ENCODE data around the gene CCSER1.

CCSER1 gene

DNA sequence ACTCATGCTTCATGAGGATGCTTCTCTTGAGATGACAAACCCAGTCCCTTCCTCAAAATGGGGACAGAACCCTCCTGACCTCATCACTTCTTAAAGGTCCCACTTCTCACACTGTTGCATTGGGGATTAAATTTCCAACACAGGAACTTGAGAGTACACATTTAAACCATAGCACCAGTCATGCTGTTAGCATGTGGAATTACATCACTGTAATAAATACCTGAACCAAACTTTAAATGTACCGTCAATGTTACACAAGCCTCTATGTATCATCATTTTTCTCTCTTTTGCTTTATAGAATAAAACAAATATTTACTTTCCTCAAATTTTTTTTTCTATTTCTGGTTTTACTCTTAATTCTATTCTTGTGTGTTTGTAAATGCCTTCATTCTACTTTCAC, 448.2 kb downstream of the CCSER1 start:
- no peak overlapping the region for H3K4me3 ChIP-seq (ENCODE audit: control insufficient read depth, low read depth, low read length)
- TF ChIP-seq, protein P1, sequence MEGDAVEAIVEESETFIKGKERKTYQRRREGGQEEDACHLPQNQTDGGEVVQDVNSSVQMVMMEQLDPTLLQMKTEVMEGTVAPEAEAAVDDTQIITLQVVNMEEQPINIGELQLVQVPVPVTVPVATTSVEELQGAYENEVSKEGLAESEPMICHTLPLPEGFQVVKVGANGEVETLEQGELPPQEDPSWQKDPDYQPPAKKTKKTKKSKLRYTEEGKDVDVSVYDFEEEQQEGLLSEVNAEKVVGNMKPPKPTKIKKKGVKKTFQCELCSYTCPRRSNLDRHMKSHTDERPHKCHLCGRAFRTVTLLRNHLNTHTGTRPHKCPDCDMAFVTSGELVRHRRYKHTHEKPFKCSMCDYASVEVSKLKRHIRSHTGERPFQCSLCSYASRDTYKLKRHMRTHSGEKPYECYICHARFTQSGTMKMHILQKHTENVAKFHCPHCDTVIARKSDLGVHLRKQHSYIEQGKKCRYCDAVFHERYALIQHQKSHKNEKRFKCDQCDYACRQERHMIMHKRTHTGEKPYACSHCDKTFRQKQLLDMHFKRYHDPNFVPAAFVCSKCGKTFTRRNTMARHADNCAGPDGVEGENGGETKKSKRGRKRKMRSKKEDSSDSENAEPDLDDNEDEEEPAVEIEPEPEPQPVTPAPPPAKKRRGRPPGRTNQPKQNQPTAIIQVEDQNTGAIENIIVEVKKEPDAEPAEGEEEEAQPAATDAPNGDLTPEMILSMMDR (IDR thresholded peaks at IDR 0.05; ENCODE audit: control insufficient read depth, insufficient read depth, low read depth, low read length, missing control alignments): no peak
- DNase-seq (ENCODE audit: low read depth): no peak

DNA sequence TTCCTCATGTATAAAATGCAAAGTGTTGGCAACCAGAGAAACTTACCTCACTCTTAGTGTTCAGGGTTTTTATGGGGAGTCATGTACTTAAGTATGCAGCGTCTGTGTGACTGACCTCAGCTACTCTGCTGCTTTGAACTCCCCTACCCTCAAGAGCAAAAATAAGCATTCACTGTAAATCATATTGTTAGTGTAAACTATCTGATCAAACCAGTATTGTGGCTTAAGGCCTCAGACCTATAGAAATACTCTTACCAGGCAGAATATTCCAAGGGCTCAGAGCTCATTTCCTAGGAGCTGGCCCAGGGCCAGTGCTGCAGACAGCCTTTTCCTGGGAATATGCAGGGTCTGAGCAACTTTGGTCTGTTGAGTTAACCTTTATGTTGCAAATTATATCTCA, 453.1 kb downstream of the CCSER1 start:
- TF ChIP-seq, protein P1 (IDR thresholded peaks at IDR 0.05; ENCODE audit: control insufficient read depth, insufficient read depth, low read depth, low read length, missing control alignments): no peak
- H3K4me3 ChIP-seq (ENCODE audit: control insufficient read depth, low read depth, low read length): no peak overlapping the region
- no peak for DNase-seq (ENCODE audit: low read depth)

DNA sequence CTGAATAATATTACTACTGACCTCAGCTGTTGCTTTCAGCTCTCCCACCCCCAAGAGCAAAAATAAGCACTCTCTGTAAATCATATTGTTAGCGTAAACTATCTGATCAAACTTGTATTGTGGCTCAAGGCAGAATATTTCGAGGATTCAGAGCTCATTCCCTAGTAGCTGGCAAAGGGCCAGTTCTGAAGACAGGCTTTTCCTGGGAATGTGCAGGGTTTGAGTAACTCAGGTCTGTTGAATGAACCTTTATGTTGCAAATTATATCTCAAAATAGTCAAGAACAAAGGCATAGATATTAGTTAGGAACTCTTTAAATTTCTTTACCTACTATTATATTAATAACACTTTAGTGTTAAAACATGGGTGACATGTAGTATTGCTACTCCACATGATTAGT, 454.9 kb downstream of the CCSER1 start:
- TF ChIP-seq, protein P1 (IDR thresholded peaks at IDR 0.05; ENCODE audit: control insufficient read depth, insufficient read depth, low read depth, low read length, missing control alignments): no peak
- no peak for DNase-seq (ENCODE audit: low read depth)
- no peak overlapping the region for H3K4me3 ChIP-seq (ENCODE audit: control insufficient read depth, low read depth, low read length)

DNA sequence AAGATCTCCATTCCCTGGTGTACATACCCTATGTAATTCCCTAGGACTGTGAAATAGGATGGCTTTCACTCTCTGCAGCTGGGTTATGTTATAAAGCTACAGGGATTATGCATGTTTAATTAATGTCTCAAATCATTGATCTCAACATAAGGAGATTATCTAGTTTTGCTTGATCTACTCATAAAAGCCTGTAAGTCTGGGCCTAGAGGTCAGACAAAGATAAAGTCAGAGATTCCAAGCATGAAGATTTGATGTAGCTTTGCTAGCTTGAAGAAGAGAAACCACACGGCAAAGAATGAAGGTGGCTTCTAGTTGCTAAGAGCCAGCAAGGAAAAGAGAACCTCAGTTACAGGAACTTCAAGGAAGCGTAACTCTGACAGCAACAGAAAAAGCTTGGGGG, 456.9 kb downstream of the CCSER1 start:
- DNase-seq (ENCODE audit: low read depth): no peak
- TF ChIP-seq, protein P1 (IDR thresholded peaks at IDR 0.05; ENCODE audit: control insufficient read depth, insufficient read depth, low read depth, low read length, missing control alignments): no peak

DNA sequence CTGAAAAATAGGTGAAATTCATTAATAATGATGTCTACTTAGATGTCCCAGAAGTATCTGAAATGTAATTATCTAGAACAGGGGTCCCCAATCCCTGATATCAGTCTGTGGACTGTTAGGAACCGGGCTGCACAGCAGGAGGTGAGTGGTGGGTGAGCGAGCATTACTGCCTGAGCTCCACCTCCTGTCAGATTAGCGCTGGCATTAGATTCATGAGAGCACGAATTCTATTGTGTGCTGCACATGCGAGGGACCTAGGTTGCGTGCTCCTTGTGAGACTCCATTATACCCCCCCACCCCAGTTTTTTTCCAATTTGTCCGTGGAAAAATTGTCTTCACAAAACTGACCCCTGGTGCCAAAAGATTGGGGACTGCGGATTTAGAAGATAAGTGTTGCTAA, 458.8 kb downstream of the CCSER1 start:
- no peak overlapping the region for H3K4me3 ChIP-seq (ENCODE audit: control insufficient read depth, low read depth, low read length)
- no peak for DNase-seq (ENCODE audit: low read depth)
- TF ChIP-seq, protein P1 (IDR thresholded peaks at IDR 0.05; ENCODE audit: control insufficient read depth, insufficient read depth, low read depth, low read length, missing control alignments): no peak

More for the DNA sequence above, 456.9 kb downstream of the CCSER1 start:
- H3K4me3 ChIP-seq (ENCODE audit: control insufficient read depth, low read depth, low read length): no peak overlapping the region

DNA sequence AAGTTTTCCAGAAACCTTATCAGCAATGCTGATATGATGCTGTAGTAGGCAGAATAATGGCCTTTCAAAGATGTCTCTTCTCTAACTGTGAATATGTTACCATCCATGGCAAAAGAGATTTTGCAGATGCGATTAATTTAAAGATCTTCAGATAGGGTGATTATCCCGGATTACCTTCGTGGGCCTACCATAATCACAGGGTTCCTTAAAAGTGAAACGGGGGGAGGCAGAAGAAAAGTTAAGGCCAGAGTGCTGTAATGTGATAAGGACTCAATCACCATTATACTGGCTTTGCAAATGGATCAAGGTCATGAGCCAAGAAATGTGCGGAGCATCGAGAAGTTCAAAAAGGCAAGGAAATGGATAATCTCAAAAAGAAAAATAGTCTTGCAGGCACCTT, 459.6 kb downstream of the CCSER1 start:
- no peak overlapping the region for H3K4me3 ChIP-seq (ENCODE audit: control insufficient read depth, low read depth, low read length)
- DNase-seq (ENCODE audit: low read depth): no peak
- TF ChIP-seq, protein P1 (IDR thresholded peaks at IDR 0.05; ENCODE audit: control insufficient read depth, insufficient read depth, low read depth, low read length, missing control alignments): no peak

DNA sequence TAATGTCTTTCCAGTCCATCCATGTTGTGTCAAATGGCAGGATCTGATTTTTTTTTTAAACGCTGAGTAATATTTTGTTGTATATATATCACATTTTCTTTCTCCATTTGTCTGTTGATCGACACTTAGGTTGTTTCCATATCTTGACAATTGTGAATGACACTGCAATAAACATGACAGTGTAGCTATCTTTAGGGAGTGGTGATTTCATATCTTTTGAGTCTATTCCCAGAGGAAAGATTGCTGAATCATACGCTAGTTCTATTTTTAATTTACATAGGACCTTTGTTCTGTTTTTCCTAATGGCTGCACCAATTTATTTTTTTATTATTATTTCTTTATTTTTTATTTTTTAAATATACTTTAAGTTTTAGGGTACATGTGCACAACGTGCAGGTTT, 470.7 kb downstream of the CCSER1 start:
- TF ChIP-seq, protein P1 (IDR thresholded peaks at IDR 0.05; ENCODE audit: control insufficient read depth, insufficient read depth, low read depth, low read length, missing control alignments): no peak
- H3K4me3 ChIP-seq (ENCODE audit: control insufficient read depth, low read depth, low read length): no peak overlapping the region
- no peak for DNase-seq (ENCODE audit: low read depth)
